MCF 10A (cell line): ENCODE data around the gene UTP11. TPM values are rescaled to one million over a fixed set of nuclear protein-coding genes. Genes with fewer than 3 reads are reported as not detected.

Experiments used
- BruUV-seq: library from RNA; stranded (reverse); fragments of 400-500 nt; replicated peaks from 2 replicates; lab custom pipeline; 2021; lab: Mats Ljungman, UMichigan
- CTCF ChIA-PET: fragments of 300-600 bp; sonication (Branson Sonifier 250); formaldehyde crosslinking; extraction: SDS; loops from one replicate; lab custom pipeline; 2021; ENCODE audit warnings: antibody characterized with exemption, inconsistent platforms; lab: Yijun Ruan, JAX
- POLR2A ChIA-PET: fragments of 300-600, 350-650 bp; sonication (Branson Sonifier 250); formaldehyde crosslinking; extraction: SDS; loops from one replicate; lab custom pipeline; 2020; ENCODE audit warnings: antibody characterized with exemption, inconsistent platforms; lab: Yijun Ruan, JAX
- DNase-seq: peaks from one replicate; pipeline ENCODE4 v3.0.0-alpha.2; 2018; ENCODE audit not compliant: unreplicated experiment
- H3K27ac Mint-ChIP-seq: one replicate; pipeline ENCODE4 v1.8.0; 2022; ENCODE audit warnings: mild to moderate bottlenecking, low read depth, mixed read lengths; ENCODE audit not compliant: unreplicated experiment
- H3K27me3 Mint-ChIP-seq: one replicate; pipeline ENCODE4 v1.8.0; 2022; ENCODE audit warnings: mixed read lengths; ENCODE audit not compliant: insufficient read depth, unreplicated experiment
- H3K36me3 Mint-ChIP-seq: one replicate; pipeline ENCODE4 v1.8.0; 2022; ENCODE audit warnings: mild to moderate bottlenecking, moderate library complexity, mixed read lengths; ENCODE audit not compliant: insufficient read depth, unreplicated experiment
- H3K4me1 Mint-ChIP-seq: one replicate; pipeline ENCODE4 v1.8.0; 2022; ENCODE audit warnings: mixed read lengths; ENCODE audit not compliant: insufficient read depth, unreplicated experiment
- H3K4me3 Mint-ChIP-seq: one replicate; pipeline ENCODE4 v1.8.0; 2022; ENCODE audit warnings: mild to moderate bottlenecking, moderate library complexity, mixed read lengths; ENCODE audit not compliant: unreplicated experiment
- H3K9me3 Mint-ChIP-seq: one replicate; pipeline ENCODE4 v1.8.0; 2022; ENCODE audit warnings: mixed read lengths; ENCODE audit not compliant: unreplicated experiment
- CTCF ChIP-seq: fragments of 200-600 bp; IDR thresholded peaks from one replicate; pipeline ENCODE4 v1.8.0; 2022; ENCODE audit warnings: antibody characterized with exemption, mild to moderate bottlenecking; ENCODE audit not compliant: unreplicated experiment
- intact Hi-C: fragments of 100-400 bp; cut with micrococcal nuclease; formaldehyde crosslinking; loops from 2 replicates; pipeline ENCODE4 v1.14.1; 2022
- total RNA-seq: library from RNA; stranded (reverse); gene quantifications from 2 replicates; pipeline ENCODE4 v1.2.3, GENCODE V29; 2022

Gene UTP11
- total RNA-seq, 1 experiment from 2014 or later = 66.5 TPM

DNA sequence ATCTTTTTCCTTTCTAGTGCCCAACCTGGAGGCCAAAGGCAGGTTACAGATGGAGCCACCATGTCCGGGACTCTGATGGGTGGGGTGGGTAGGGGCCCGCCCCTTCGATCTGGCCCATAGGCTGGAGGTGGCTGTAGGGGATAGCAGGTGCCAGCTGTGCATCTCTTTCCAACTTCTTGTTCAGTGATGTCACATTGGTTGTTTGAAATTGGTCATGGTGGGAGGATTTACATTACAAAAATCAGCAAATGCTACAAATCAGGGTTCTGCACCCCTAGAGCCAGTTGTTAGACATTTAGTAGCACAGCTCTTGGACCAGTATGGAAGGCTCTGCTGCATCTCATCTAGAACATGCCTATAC, 56.4 kb downstream of the UTP11 start:
- H3K9me3 Mint-ChIP-seq = no peaks in the 10 kb centered on the region
- peaks cover 7% of the 10 kb centered on the region for H3K36me3 Mint-ChIP-seq
- H3K27ac Mint-ChIP-seq = no peak overlapping the region
- CTCF ChIA-PET = interaction anchor here (1.2 kb wide), 1 partner anchor 58 kb away, joined by 3 read pairs; no protein-coding TSS in a partner anchor
- DNase-seq = no peak
- intact Hi-C loops = no loop called here
- H3K4me1 Mint-ChIP-seq = peaks cover under 1% of the 10 kb centered on the region
- no peak for TF ChIP-seq CTCF
- BruUV-seq = no TSS peak
- no peak overlapping the region for H3K4me3 Mint-ChIP-seq
- POLR2A ChIA-PET = no interaction called here
- H3K27me3 Mint-ChIP-seq = peaks cover 20% of the 10 kb centered on the region

- intact Hi-C loops = no loop called here
These were observed 59.0 kb downstream of the UTP11 start for GRCh38 chr1:38071312-38072256.

DNA sequence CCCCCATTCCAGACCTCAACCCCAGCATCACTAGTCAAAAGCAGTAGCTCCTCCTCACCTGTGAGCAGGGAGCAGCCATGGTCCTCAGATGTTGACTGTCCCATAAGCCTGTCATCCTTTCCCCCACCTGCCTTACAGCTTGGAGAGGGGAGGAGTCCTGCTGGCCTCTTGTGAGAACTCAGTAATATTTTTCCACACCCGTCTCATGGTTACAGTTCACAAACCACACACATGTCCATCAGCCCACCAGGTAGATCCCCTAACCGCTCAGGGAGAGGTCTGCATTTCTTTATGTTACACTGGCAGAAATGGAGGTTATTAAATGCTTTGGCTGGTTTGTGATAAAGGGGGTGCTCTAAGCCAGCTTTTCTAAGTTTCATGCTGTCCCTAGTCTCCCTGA, 60.3 kb downstream of the UTP11 start:
- Mint-ChIP-seq H3K4me3 (no peak overlapping the region), H3K4me1 (no peaks in the 10 kb centered on the region), H3K36me3 (no peaks in the 10 kb centered on the region), H3K27ac (no peak overlapping the region), H3K9me3 (no peaks in the 10 kb centered on the region), H3K27me3 (peaks cover 20% of the 10 kb centered on the region)
- POLR2A ChIA-PET = interaction anchor here (0.5 to 0.7 kb wide), 3 partner anchors 58 to 682 kb away, joined by 3 to 4 read pairs (median 4); no protein-coding TSS in a partner anchor
- CTCF ChIA-PET = interaction anchor here (0.7 to 1.5 kb wide), 6 partner anchors 9 to 645 kb away, joined by 3 to 7 read pairs (median 4); no protein-coding TSS in a partner anchor
- intact Hi-C loops = no loop called here
- no TSS peak for BruUV-seq
- DNase-seq = no peak
- TF ChIP-seq CTCF = no peak

More at GRCh38 chr1:38071312-38072256, 59.0 kb downstream of the UTP11 start:
- H3K27me3 Mint-ChIP-seq = peaks cover 20% of the 10 kb centered on the region
- no peaks in the 10 kb centered on the region for H3K4me1 Mint-ChIP-seq
- no peak overlapping the region for H3K27ac Mint-ChIP-seq
- H3K36me3 Mint-ChIP-seq = no peaks in the 10 kb centered on the region
- peak; percentile 35 for DNase-seq
- TF ChIP-seq CTCF = peak; percentile 22
- CTCF ChIA-PET = interaction anchor here (0.5 to 1.5 kb wide), 9 partner anchors 15 to 780 kb away, joined by 3 to 7 read pairs (median 3); no protein-coding TSS in a partner anchor
- POLR2A ChIA-PET = interaction anchor here (0.9 kb wide), 1 partner anchor 47 kb away, joined by 3 read pairs; no protein-coding TSS in a partner anchor
- no TSS peak for BruUV-seq
- no peaks in the 10 kb centered on the region for H3K9me3 Mint-ChIP-seq
- H3K4me3 Mint-ChIP-seq = no peak overlapping the region
